Measurements from ENCODE around the gene RUSC1. TPM values are rescaled to one million over a fixed set of nuclear protein-coding genes. Genes with fewer than 3 reads are reported as not detected.

Gene RUSC1
- polyA plus RNA-seq, 1 of the 3 experiments (the other 2 are of a cell fraction) = 49.9 TPM

- Histone ChIP-seq H3K36me3 (replicated peaks in 1 of 2; ENCODE audit: control insufficient read depth in 1 of 2, insufficient read depth in 2 of 2, low read length in 1 of 2) (peaks cover 19% of the 10 kb centered on the region in 2 experiments), H3K27ac (ENCODE audit: low read depth in 2 of 2, low read length in 1 of 2) (peak overlapping the region; percentile 95), H3K4me1 (ENCODE audit: control insufficient read depth in 1 of 2, insufficient read depth in 2 of 2, low read depth in 1 of 2, low read length in 1 of 2) (peaks cover 12 to 37% of the 10 kb centered on the region in 2 experiments), H3F3A (replicated peaks; ENCODE audit: insufficient read depth) (peaks cover 21% of the 10 kb centered on the region), H3K9ac (peak overlapping the region; percentile 85), H3K27me3 (ENCODE audit: insufficient read depth) (no peaks in the 10 kb centered on the region), H3K9me3 (no peaks in the 10 kb centered on the region), H2AFZ (ENCODE audit: low read depth) (peak overlapping the region; percentile 83), H4K20me1 (ENCODE audit: insufficient read depth) (0 out of 2 replicates have a peak, but pooled peaks cover 5% of the 10 kb centered on the region), H3K9me2 (no peaks in the 10 kb centered on the region), H3K4me2 (peak overlapping the region; percentile 97), H3K4me3 (ENCODE audit: low read depth in 2 of 2, low read length in 1 of 2) (peak overlapping the region; percentile 84 to 95), H3K79me2 (ENCODE audit: insufficient read depth) (peaks cover 43% of the 10 kb centered on the region)
- CTCF ChIA-PET = interaction anchor here (0.5 to 11.6 kb wide), 24 partner anchors 11 to 842 kb away, joined by 3 to 184 read pairs (median 4); partner anchors contain the start of genes CLK2, ENTREP3, FDPS and HCN3
- WGBS (ENCODE audit: low lambda C conversion rate) = under 1% methylated on average over 21 of the region's 29 CpGs
- POLR2A ChIA-PET = interaction anchor here (1.3 to 1.4 kb wide), 3 partner anchors 47 to 239 kb away, joined by 3 to 4 read pairs (median 4); partner anchors contain the start of genes ASH1L and SCAMP3
- DNase-seq = peak; percentile 80
- TF ChIP-seq, protein P1, sequence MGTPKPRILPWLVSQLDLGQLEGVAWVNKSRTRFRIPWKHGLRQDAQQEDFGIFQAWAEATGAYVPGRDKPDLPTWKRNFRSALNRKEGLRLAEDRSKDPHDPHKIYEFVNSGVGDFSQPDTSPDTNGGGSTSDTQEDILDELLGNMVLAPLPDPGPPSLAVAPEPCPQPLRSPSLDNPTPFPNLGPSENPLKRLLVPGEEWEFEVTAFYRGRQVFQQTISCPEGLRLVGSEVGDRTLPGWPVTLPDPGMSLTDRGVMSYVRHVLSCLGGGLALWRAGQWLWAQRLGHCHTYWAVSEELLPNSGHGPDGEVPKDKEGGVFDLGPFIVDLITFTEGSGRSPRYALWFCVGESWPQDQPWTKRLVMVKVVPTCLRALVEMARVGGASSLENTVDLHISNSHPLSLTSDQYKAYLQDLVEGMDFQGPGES (IDR thresholded peaks at IDR 0.05; ENCODE audit: low read depth, low read length) = no peak
- TF ChIP-seq FOXM1 (IDR thresholded peaks at IDR 0.05; ENCODE audit: low read depth) = no peak
- no peak for TF ChIP-seq POLR2AphosphoS5 (IDR thresholded peaks at IDR 0.05; ENCODE audit: low read depth, low read length)
- no peak for TF ChIP-seq GATA2 (CRISPR knock-in tag; IDR thresholded peaks at IDR 0.05)
- TF ChIP-seq TAF1 (IDR thresholded peaks at IDR 0.05; ENCODE audit: borderline replicate concordance, low read depth, low read length) = peak; percentile 23; the same call in 1 of the 2 replicates
- 0 out of 2 replicates have a peak, but pooled peaks have one; percentile 7 for TF ChIP-seq GABPA (IDR thresholded peaks at IDR 0.05; ENCODE audit: low read depth)
- TF ChIP-seq, protein P2, sequence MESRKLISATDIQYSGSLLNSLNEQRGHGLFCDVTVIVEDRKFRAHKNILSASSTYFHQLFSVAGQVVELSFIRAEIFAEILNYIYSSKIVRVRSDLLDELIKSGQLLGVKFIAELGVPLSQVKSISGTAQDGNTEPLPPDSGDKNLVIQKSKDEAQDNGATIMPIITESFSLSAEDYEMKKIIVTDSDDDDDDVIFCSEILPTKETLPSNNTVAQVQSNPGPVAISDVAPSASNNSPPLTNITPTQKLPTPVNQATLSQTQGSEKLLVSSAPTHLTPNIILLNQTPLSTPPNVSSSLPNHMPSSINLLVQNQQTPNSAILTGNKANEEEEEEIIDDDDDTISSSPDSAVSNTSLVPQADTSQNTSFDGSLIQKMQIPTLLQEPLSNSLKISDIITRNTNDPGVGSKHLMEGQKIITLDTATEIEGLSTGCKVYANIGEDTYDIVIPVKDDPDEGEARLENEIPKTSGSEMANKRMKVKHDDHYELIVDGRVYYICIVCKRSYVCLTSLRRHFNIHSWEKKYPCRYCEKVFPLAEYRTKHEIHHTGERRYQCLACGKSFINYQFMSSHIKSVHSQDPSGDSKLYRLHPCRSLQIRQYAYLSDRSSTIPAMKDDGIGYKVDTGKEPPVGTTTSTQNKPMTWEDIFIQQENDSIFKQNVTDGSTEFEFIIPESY (IDR thresholded peaks at IDR 0.05; ENCODE audit: borderline replicate concordance, low read depth) = no peak
- TF ChIP-seq USF1 (IDR thresholded peaks at IDR 0.05; ENCODE audit: borderline replicate concordance, low read depth) = no peak
- TF ChIP-seq RAD21 (IDR thresholded peaks at IDR 0.05; ENCODE audit: low read length) = no peak
- no peak for TF ChIP-seq RXRA (IDR thresholded peaks at IDR 0.05; ENCODE audit: borderline replicate concordance, low read depth)
- no peak for TF ChIP-seq MEF2A (IDR thresholded peaks at IDR 0.05; ENCODE audit: borderline replicate concordance, low read depth)
- peak; percentile 22; the same call in 1 of the 2 replicates for TF ChIP-seq NFIC (IDR thresholded peaks at IDR 0.05; ENCODE audit: borderline replicate concordance)
- TF ChIP-seq, protein P3, sequence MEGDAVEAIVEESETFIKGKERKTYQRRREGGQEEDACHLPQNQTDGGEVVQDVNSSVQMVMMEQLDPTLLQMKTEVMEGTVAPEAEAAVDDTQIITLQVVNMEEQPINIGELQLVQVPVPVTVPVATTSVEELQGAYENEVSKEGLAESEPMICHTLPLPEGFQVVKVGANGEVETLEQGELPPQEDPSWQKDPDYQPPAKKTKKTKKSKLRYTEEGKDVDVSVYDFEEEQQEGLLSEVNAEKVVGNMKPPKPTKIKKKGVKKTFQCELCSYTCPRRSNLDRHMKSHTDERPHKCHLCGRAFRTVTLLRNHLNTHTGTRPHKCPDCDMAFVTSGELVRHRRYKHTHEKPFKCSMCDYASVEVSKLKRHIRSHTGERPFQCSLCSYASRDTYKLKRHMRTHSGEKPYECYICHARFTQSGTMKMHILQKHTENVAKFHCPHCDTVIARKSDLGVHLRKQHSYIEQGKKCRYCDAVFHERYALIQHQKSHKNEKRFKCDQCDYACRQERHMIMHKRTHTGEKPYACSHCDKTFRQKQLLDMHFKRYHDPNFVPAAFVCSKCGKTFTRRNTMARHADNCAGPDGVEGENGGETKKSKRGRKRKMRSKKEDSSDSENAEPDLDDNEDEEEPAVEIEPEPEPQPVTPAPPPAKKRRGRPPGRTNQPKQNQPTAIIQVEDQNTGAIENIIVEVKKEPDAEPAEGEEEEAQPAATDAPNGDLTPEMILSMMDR (IDR thresholded peaks at IDR 0.05) = no peak
- peak; percentile 74 for TF ChIP-seq ELF1 (IDR thresholded peaks at IDR 0.05)
- TF ChIP-seq, protein P4, sequence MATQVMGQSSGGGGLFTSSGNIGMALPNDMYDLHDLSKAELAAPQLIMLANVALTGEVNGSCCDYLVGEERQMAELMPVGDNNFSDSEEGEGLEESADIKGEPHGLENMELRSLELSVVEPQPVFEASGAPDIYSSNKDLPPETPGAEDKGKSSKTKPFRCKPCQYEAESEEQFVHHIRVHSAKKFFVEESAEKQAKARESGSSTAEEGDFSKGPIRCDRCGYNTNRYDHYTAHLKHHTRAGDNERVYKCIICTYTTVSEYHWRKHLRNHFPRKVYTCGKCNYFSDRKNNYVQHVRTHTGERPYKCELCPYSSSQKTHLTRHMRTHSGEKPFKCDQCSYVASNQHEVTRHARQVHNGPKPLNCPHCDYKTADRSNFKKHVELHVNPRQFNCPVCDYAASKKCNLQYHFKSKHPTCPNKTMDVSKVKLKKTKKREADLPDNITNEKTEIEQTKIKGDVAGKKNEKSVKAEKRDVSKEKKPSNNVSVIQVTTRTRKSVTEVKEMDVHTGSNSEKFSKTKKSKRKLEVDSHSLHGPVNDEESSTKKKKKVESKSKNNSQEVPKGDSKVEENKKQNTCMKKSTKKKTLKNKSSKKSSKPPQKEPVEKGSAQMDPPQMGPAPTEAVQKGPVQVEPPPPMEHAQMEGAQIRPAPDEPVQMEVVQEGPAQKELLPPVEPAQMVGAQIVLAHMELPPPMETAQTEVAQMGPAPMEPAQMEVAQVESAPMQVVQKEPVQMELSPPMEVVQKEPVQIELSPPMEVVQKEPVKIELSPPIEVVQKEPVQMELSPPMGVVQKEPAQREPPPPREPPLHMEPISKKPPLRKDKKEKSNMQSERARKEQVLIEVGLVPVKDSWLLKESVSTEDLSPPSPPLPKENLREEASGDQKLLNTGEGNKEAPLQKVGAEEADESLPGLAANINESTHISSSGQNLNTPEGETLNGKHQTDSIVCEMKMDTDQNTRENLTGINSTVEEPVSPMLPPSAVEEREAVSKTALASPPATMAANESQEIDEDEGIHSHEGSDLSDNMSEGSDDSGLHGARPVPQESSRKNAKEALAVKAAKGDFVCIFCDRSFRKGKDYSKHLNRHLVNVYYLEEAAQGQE (IDR thresholded peaks at IDR 0.05; ENCODE audit: low read depth, low read length) = no peak
- TF ChIP-seq NRF1 (IDR thresholded peaks at IDR 0.05; ENCODE audit: low read depth, low read length) = no peak
- no peak for TF ChIP-seq TEAD4 (IDR thresholded peaks at IDR 0.05; ENCODE audit: borderline replicate concordance, insufficient read depth)
- no peak; the same call in 1 of the 2 replicates for TF ChIP-seq SIN3A (IDR thresholded peaks at IDR 0.05; ENCODE audit: borderline replicate concordance, low read depth, low read length)
- no peak for TF ChIP-seq JUND (IDR thresholded peaks at IDR 0.05)
- no peak for TF ChIP-seq RFX5 (IDR thresholded peaks at IDR 0.05; ENCODE audit: low read length)
- TF ChIP-seq YY1 (IDR thresholded peaks at IDR 0.05; ENCODE audit: low read depth) = no peak
- no peak for TF ChIP-seq USF2 (IDR thresholded peaks at IDR 0.05; ENCODE audit: borderline replicate concordance, low read depth, low read length)
- no peak for TF ChIP-seq TCF12 (IDR thresholded peaks at IDR 0.05)
- TF ChIP-seq RCOR1 (IDR thresholded peaks at IDR 0.05; ENCODE audit: low read length) = no peak
These were observed 3.0 kb downstream of the RUSC1 start for GRCh38 chr1:155323729-155324036.

All from SK-N-SH (cell line).